ENCODE measurements around the gene TMEM248. TPM values are rescaled to one million over a fixed set of nuclear protein-coding genes. Genes with fewer than 3 reads are reported as not detected.

TMEM248 gene
- total RNA-seq, 1 experiment from 2014 or later, result 59.3 TPM

- ATAC-seq (no peak), DNase-seq (ENCODE audit: low read depth, low spot score) (no peak)
- no peak overlapping the region for H3K4me3 ChIP-seq (replicated peaks in 1 of 2; ENCODE audit: low read depth in 1 of 2, low read length in 2 of 2)
- POLR2A ChIA-PET, result no interaction called here
- H3K36me3 ChIP-seq (ENCODE audit: control insufficient read depth in 1 of 2, insufficient read depth in 2 of 2, low read length in 2 of 2), result no peaks in the 10 kb centered on the region
- H3K9me3 ChIP-seq (ENCODE audit: control insufficient read depth in 1 of 2, insufficient read depth in 1 of 2, low read depth in 1 of 2, low read length in 2 of 2), result no peaks in the 10 kb centered on the region
- H3K4me1 ChIP-seq (ENCODE audit: control insufficient read depth in 1 of 2, insufficient read depth in 2 of 2, low read length in 2 of 2), result no peaks in the 10 kb centered on the region
- TF ChIP-seq SRF (IDR thresholded peaks at IDR 0.05; ENCODE audit: low read depth), result no peak
- no peak for TF ChIP-seq CBX3 (IDR thresholded peaks at IDR 0.05; ENCODE audit: low read depth)
- no peak for TF ChIP-seq MAX (IDR thresholded peaks at IDR 0.05)
- no peak for TF ChIP-seq SP1 (IDR thresholded peaks at IDR 0.05; ENCODE audit: low read depth)
- no peak for TF ChIP-seq ZBTB33 (IDR thresholded peaks at IDR 0.05; ENCODE audit: extremely low read depth, insufficient replicate concordance, low read length)
- TF ChIP-seq JUND (IDR thresholded peaks at IDR 0.05), result no peak
- TF ChIP-seq POLR2A (IDR thresholded peaks at IDR 0.05; ENCODE audit: borderline replicate concordance, extremely low read depth, insufficient read depth, insufficient read length), result no peak
- no peak for TF ChIP-seq POLR2AphosphoS5 (IDR thresholded peaks at IDR 0.05; ENCODE audit: low read depth, low read length)
- H4K20me1 ChIP-seq (ENCODE audit: insufficient read depth), result no peaks in the 10 kb centered on the region
- H3K27me3 ChIP-seq (ENCODE audit: insufficient read depth, low read length), result no peaks in the 10 kb centered on the region
- CTCF ChIA-PET, result no interaction called here
- no peaks in the 10 kb centered on the region for H3K9me2 ChIP-seq (ENCODE audit: insufficient read depth)
- no peaks in the 10 kb centered on the region for H3K79me2 ChIP-seq (ENCODE audit: insufficient read depth, low read length)
- no peak overlapping the region for H3K9ac ChIP-seq (ENCODE audit: low read length)
- no peak overlapping the region for H3K4me2 ChIP-seq (ENCODE audit: low read length)
- BruUV-seq (replicated peaks), result no TSS peak
- RAD21 ChIA-PET (ENCODE audit: low non-redundant PET in 1 of 2, low total read pairs in 2 of 2, uncharacterized antibody in 2 of 2, unreplicated experiment in 2 of 2), result no interaction called here
- no peak overlapping the region for H3K27ac ChIP-seq (ENCODE audit: low read depth, low read length)
- no peak overlapping the region for H2AFZ ChIP-seq (ENCODE audit: low read depth, low read length, poor library complexity, severe bottlenecking)
- intact Hi-C loops (cut with micrococcal nuclease), result no loop called here
These were observed 8.8 kb upstream of the TMEM248 start for GRCh38 chr7:66912195-66912594.
